HG02763 (cell line): ENCODE results near the gene HDAC7.

Experiments
- ATAC-seq: cut with Tn5 transposase; IDR thresholded peaks from one replicate; pipeline ENCODE4 v1.9.1; 2021; ENCODE audit warnings: mild to moderate bottlenecking, moderate library complexity; ENCODE audit not compliant: unreplicated experiment

Gene HDAC7

GRCh38 chr12:47833591-47834012 is 13.9 kb upstream of the HDAC7 start:
- ATAC-seq: no peak

GRCh38 chr12:47832263-47832933 is 12.7 kb upstream of the HDAC7 start:
- ATAC-seq: no peak

DNA sequence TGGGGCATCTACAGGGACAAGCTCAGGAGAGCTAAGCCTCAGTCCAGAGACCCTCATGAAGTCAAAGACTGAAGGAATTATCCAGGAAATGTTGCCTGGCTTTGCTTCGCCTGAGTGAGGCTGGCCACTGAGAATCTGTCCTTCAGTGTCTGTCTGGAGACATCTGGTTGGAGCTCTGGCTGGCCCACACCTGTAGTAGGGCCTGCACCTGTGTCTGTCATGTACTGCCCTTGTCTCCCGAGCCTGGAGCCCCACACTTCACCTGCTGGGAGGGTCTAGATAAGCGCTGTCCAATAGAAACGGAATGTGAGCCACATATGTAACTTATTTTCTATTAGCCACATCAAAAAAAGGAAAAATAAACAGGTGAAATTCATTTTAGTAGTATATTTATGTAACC is 9.9 kb upstream of the HDAC7 start:
- no peak for ATAC-seq

- ATAC-seq: no peak
These were observed 9.3 kb upstream of the HDAC7 start for GRCh38 chr12:47828976-47829482.

GRCh38 chr12:47828008-47828975 is 8.6 kb upstream of the HDAC7 start:
- ATAC-seq: no peak

DNA sequence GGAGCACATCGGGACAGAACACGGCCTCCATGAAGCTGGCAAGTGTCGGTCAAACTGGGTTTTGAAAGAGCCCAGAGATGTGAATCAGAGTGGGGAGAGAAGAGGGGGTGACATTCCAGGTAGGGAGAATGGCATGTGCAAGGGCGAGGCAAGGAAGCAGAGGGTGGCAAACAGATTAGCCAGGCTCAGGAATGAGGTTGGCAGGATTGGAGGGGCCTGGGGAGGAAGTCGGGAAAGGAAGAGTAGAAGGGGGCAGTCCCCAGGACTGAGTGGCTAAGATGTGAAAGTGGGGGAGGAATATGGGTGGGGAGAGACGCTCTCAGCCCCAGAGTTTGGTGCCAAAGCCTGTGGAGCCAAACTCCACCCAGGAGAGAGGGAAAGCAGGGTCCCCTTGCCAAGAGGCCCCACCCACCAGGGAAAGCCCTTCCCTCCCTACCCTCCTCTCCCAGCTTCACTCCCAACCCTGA is 5.5 kb upstream of the HDAC7 start:
- no peak for ATAC-seq

- ATAC-seq: no peak
These were observed 4.9 kb upstream of the HDAC7 start for GRCh38 chr12:47824635-47825034.

DNA sequence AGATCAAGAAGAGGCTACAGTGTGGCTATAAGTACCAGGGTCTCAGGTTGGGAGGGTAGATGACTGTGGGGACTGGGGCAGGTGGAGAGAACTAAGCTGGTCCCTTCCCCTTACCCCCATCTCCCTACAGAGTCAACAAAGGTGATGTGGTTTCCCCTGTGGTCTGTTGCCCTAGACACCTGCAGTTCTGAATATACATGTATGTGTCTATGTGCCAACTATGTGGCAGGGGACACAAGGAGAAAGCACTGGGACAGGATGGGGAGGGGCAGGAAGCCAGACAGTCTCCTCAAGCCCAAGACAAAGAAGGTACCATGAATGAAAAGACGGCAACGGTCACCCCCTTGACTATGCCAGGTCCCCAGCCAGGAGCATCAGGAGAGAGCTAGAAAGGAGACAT is 4.5 kb upstream of the HDAC7 start:
- no peak for ATAC-seq

DNA sequence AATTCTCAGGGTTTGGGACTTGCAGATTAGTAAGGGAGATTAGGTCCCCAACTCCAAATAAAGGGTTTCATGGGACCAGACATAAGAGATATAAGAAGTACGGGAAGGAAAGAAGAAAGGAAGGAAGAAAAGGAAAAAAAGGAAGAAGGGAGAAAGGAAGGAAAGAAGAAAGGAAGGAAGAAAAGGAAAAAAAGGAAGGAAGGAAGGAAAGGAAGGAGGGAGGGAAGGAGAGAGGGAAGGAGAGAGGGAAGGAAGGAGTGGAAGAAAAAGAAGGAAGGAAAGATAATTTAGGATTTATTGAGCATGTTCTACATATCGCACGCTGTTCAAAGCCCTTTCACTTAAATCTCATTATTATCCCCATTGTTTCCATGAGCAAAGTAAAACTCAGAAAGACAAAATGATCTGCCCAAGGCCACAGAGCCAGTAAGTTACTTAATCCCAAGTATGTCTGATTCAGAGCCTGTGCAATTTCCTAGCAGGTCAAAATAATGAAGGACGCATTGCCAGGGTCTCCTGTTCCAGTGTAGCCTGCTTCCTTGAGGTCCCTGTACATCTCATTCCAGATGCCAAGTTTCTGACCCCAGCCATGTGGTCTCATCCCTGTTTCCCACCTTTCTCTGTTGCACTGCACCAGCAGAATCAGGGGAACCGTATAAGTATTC is 3.9 kb upstream of the HDAC7 start:
- ATAC-seq: no peak

GRCh38 chr12:47822863-47823262 is 3.2 kb upstream of the HDAC7 start:
- ATAC-seq: no peak

GRCh38 chr12:47822401-47822800 is 2.7 kb upstream of the HDAC7 start:
- no peak for ATAC-seq

GRCh38 chr12:47821346-47821706 is 1.6 kb upstream of the HDAC7 start:
- ATAC-seq: no peak

GRCh38 chr12:47820631-47821345 is 1.1 kb upstream of the HDAC7 start:
- ATAC-seq: no peak

- peak; percentile 39 for ATAC-seq
These were observed 386 bp downstream of the HDAC7 start for GRCh38 chr12:47819138-47819895.

DNA sequence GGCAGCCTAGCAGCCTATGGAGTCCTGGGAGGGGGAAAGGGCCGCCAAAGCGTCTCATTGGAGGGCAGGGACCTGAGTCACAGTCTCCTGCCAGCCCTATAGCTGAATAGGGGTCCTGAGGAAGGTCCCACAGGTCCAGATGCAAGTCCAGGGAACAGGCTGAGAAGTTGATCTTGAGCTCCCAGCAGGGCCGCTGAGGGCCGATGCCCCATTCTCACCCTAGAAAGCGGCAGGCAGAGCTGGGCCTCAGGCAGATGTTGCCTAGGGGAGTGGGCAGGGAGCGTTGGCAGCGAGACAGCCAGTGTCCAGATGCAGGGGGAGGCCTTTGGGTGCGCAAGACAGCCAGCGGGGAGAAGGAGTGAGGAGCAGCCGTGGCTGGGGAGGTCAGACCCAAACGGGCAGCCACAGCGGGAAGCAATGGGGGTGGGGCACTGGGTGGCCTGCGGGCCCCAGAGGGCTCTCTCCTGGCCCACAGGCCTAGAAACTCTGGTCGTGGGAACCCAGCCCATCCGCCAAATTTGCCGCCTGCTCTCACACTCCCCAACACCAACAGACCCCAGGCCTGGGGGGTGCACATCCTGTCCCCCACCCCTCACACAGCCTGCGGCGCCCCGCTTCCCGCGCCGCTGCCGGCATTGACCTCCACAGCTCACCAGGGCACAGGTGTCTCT is 1.1 kb downstream of the HDAC7 start:
- no peak for ATAC-seq

DNA sequence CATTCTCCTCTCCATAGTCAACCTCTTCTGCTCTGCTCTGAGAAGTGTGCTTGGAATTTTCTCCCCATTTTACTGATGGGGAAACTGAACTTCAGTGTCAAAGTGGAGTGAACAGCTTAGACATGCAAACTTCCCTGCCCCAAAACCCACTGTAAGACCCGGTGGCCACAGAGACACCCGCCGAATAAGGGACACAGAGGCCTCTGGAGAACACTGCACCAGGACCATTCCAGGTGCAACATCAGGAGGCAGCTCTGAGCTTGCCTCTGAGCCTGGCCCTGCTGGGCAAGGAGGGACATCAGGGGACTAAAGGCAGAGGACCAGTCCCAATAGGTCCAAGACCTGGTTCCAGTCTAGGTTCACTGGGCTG is 1.7 kb downstream of the HDAC7 start:
- no peak for ATAC-seq

DNA sequence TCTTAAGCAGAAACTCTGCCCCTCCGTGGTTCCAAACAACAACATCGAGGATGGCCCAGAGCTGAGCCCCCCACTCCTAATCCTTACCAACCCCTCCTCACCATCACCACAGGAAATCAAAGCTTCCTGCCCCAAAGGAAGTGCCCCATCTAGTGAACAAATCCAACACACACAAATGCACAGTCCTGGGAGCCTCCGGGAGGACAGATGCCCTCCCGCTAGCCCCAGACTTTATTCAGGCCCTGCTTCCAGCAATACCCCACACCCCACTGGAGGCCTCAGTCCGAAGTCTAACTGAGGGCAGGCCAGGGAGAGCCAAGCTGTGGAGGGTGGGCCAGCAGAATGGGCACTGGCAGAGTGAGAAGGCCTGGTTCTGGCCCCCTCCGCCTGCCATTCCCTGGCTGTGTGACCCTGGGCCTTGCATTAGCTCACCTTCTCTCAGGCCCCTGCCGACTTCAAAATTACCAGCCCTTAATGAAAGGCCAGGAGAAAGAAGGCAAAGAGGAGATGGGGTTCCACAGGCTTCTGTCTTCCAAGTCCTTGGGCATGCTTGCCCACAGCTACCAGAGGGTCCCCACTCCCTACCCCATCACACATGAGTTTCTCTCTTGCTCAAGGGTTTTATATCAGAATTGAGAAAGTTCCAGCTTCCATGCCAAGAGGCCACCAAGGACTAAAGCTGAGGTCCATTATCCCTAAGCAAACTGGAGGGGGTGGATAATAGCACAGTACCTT is 2.3 kb downstream of the HDAC7 start:
- ATAC-seq: no peak

DNA sequence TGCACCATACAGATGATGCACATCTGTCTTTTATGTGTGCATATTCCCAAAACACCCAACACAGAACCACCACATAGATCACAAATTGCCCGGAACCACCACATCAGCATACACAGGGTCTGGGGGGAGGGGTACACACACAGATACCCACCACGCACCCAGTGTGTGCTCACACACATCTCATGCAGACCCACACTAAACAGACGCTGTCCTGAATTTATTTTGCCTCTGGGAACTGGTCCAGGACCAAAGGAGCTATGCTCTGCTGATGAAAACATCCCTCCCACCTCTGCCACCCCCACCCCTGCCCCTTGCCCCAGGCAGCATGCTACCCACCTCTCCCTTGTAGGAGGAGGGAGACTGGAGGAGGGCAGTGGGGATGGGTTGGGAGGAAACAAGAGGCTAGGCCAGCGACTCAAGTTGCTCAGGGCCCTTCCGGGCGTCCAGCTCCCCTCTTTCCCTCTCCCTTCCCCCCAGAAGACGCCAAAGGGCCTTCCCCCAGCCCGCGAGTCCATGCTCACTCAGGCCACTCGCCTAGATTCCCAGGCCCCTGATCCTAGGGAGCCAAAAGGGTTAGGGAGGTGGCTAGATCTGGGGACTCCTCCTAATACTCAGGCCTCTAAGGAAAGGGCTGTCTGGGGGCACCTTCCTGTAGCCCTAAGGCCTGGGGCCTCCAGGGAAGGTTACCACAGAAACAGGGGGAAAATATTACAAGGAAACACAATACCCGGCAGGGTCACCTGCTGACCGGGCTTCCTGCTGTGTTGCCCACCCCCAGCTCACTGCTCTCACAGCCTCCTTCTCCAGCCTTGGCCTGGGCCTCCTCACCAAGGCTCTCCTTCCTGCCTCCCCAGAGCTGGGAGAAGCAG is 3.1 kb downstream of the HDAC7 start:
- ATAC-seq: no peak
